HEK293T (cell line): ENCODE measurements around the gene INPP4B.

Experiments
- L3MBTL2 ChIP-seq: fragments of 450-650 bp; conservative IDR thresholded peaks from 2 replicates; pipeline ENCODE4 v1.6.1; 2016; ENCODE audit warnings: mild to moderate bottlenecking
- SUZ12 ChIP-seq: fragments of 450-650 bp; IDR thresholded peaks from 2 replicates; pipeline ENCODE4 v1.6.1; 2016; ENCODE audit warnings: mild to moderate bottlenecking
- TARDBP ChIP-seq: fragments of 450-650 bp; IDR thresholded peaks from 2 replicates; pipeline ENCODE4 v1.6.1; 2016

- TF ChIP-seq TARDBP = no peak
- no peak for TF ChIP-seq L3MBTL2
- TF ChIP-seq SUZ12 = no peak
These were observed 329.2 kb downstream of the INPP4B start for GRCh38 chr4:142516686-142517526.
